Hepatocyte (in vitro differentiated cells): Measurements from ENCODE around the gene SCN1B.

Source experiments
- EZH2 ChIP-seq: fragments of 200-600 bp; sonication (generic); IDR thresholded peaks from 2 replicates; pipeline ENCODE4 v1.6.1; 2016; ENCODE audit warnings: antibody characterized with exemption, mild to moderate bottlenecking, borderline replicate concordance
- TF ChIP-seq, protein P1 (sequence below): fragments of 200-600 bp; sonication (generic); IDR thresholded peaks from 2 replicates; pipeline ENCODE4 v1.5.1; 2016; ENCODE audit warnings: antibody characterized with exemption, mild to moderate bottlenecking; ENCODE audit not compliant: poor library complexity

DNA sequence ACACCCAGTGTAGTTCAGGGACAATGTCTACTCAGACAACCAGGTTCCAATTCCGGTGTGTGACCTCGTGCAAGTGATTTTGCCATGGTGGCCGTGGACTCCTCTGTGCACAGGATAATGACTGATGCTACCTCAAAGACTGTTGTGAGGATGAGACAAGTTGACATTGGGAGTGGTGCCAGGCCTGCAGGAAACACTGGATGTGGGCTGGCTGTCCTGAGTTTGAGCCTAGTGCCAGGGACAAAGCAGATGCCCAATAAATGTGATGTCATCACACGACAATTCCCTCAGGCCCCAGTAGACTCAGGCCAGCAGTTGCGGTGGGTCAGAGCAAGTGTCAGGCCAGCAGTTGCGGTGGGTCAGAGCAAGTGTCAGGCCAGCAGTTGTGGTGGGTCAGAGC, 6.2 kb upstream of the SCN1B start:
- TF ChIP-seq, protein P1, sequence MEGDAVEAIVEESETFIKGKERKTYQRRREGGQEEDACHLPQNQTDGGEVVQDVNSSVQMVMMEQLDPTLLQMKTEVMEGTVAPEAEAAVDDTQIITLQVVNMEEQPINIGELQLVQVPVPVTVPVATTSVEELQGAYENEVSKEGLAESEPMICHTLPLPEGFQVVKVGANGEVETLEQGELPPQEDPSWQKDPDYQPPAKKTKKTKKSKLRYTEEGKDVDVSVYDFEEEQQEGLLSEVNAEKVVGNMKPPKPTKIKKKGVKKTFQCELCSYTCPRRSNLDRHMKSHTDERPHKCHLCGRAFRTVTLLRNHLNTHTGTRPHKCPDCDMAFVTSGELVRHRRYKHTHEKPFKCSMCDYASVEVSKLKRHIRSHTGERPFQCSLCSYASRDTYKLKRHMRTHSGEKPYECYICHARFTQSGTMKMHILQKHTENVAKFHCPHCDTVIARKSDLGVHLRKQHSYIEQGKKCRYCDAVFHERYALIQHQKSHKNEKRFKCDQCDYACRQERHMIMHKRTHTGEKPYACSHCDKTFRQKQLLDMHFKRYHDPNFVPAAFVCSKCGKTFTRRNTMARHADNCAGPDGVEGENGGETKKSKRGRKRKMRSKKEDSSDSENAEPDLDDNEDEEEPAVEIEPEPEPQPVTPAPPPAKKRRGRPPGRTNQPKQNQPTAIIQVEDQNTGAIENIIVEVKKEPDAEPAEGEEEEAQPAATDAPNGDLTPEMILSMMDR = no peak
- no peak for TF ChIP-seq EZH2
